ENCODE data around the gene CACNA1D.

CACNA1D gene

DNA sequence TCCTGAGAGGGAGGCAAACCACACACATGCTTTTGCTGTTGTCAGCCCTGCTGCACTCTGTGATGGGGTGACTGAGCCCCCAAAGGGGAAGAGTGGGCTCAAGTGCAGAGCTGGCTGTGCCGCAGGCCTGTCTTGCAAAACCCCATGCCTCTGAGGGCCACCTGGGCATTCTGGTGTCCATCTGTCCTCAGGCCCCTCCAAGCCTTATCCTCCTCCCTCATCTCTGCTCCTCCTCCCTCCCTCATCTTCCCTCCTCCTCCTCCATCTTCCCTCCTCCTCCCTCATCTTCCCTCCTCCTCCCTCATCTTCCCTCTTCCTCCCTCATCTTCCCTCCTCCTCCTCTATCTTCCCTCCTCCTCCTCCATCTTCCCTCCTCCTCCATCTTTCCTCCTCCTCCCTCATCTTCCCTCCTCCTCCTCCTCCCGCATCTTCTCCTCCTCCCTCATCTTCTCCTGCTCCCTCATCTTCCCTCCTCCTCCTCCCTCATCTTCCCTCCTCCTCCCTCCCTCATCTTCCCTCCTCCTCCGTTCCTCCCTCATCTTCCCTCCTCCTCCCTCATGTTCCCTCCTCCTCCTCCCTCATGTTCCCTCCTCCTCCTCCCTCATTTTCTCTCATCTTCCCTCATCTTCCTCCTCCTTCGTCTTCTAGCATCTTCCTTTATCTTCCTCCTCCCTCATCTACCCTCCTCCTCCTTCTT, 311.2 kb downstream of the CACNA1D start:
- Histone ChIP-seq H3K4me3 (ENCODE audit: insufficient read depth, low read depth, low read length) (no peak overlapping the region), H3K4me1 (ENCODE audit: control insufficient read depth, insufficient read depth, low read length) (peaks cover 4% of the 10 kb centered on the region), H3K36me3 (ENCODE audit: control insufficient read depth, insufficient read depth, low read length) (no peaks in the 10 kb centered on the region), H3K27me3 (ENCODE audit: control insufficient read depth, insufficient read depth, low read length, poor library complexity, severe bottlenecking) (no peaks in the 10 kb centered on the region), H3K9me3 (ENCODE audit: control insufficient read depth, low read length) (no peaks in the 10 kb centered on the region), H3K27ac (ENCODE audit: insufficient read depth, low read depth, low read length, poor library complexity, severe bottlenecking) (no peak overlapping the region)
- WGBS, 2 experiments: 90% methylated on average over 4 of the region's 4 CpGs

DNA sequence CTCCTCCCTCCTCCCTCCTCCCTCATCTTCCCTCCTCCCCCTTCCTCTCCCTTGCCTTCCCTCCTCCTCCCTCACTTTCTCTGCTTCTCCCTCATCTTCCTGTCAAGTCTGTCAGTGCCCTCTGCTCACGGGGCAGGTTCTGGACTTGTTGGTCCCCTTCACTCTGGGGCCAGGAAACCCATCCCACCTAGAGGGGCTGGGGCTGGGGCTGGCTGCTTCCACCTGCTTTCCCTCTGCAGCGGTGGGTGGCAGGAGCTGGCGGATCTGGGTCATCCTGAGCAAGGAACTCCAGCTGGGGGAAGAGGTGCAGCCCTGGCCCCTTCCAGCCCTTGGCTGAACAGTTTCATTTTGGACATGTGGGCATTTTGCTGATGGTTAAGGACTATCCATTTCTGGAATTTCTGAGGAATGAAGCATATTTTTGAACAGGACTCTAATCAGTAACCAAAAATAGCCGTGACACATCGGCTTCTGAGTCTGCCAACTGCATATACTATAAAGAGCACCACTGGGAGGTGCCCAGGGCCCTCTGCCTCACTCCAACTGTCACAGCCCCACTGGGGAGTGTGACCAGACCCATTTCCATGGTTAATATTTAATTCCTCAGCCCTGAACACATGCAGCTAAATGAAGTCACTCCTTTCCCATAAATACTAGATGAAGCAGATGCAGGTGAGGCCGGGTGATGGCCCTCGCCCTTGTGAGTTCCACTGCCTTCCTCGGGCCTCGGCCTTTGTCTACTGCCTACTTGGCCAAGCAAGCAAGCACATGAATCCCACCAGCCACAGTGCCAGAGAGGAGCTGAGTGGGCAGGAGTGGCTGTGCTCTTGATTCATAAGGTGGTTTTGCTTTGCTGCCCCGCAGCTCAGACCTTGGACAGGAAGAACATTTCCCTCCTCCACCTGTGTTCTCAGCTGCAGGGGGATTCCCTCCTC, 312.0 kb downstream of the CACNA1D start:
- H3K36me3 ChIP-seq (ENCODE audit: control insufficient read depth, insufficient read depth, low read length): no peaks in the 10 kb centered on the region
- H3K27me3 ChIP-seq (ENCODE audit: control insufficient read depth, insufficient read depth, low read length, poor library complexity, severe bottlenecking): no peaks in the 10 kb centered on the region
- peaks cover 4% of the 10 kb centered on the region for H3K4me1 ChIP-seq (ENCODE audit: control insufficient read depth, insufficient read depth, low read length)
- 89 to 91% methylated on average over 10 of the region's 10 CpGs for WGBS, 2 experiments
- H3K9me3 ChIP-seq (ENCODE audit: control insufficient read depth, low read length): no peaks in the 10 kb centered on the region
- H3K27ac ChIP-seq (ENCODE audit: insufficient read depth, low read depth, low read length, poor library complexity, severe bottlenecking): no peak overlapping the region
- no peak overlapping the region for H3K4me3 ChIP-seq (ENCODE audit: insufficient read depth, low read depth, low read length)

DNA sequence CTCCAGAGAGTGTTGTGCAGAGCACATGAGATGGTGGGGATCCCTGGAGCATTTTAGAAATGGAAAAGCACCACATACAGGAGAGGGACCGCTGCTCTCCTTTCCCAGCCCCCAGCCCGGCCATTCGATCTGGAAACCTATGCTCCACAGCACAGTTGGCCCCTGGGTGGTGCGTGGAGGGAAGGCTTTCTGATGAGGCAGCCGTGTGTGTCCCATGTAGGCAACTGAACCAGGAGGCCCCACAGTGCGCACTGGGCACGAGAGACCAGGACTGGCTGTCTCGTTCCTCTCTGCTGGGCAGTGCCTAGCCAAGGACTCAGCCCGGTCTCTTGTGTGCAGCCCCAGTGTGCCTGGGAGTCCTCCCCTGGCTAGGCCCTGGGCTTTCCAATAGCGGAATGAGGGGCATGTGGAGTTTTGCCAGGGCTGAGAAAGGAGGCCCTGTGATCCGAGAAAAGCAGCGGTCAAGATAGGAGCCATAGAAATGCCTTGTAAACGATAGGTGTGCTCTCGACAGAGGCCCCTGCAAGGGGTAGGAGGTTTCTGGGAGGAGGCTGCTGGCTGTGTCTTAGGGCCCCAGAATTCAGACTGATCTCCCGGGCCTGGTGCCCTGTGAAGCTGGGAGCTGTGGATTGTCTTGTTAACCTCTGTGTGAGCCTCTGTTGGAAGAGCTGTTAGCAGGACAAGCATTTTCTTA, 312.9 kb downstream of the CACNA1D start:
- no peaks in the 10 kb centered on the region for H3K27me3 ChIP-seq (ENCODE audit: control insufficient read depth, insufficient read depth, low read length, poor library complexity, severe bottlenecking)
- peaks cover 4% of the 10 kb centered on the region for H3K4me1 ChIP-seq (ENCODE audit: control insufficient read depth, insufficient read depth, low read length)
- H3K9me3 ChIP-seq (ENCODE audit: control insufficient read depth, low read length): no peaks in the 10 kb centered on the region
- H3K36me3 ChIP-seq (ENCODE audit: control insufficient read depth, insufficient read depth, low read length): no peaks in the 10 kb centered on the region
- WGBS, 2 experiments: 91 to 93% methylated on average over 15 of the region's 15 CpGs
- H3K4me3 ChIP-seq (ENCODE audit: insufficient read depth, low read depth, low read length): no peak overlapping the region
- H3K27ac ChIP-seq (ENCODE audit: insufficient read depth, low read depth, low read length, poor library complexity, severe bottlenecking): no peak overlapping the region

GRCh38 chr3:53808496-53808895, 314.1 kb downstream of the CACNA1D start:
- no peak overlapping the region for H3K4me3 ChIP-seq (ENCODE audit: insufficient read depth, low read depth, low read length)
- H3K9me3 ChIP-seq (ENCODE audit: control insufficient read depth, low read length): no peaks in the 10 kb centered on the region
- no peaks in the 10 kb centered on the region for H3K36me3 ChIP-seq (ENCODE audit: control insufficient read depth, insufficient read depth, low read length)
- no peaks in the 10 kb centered on the region for H3K27me3 ChIP-seq (ENCODE audit: control insufficient read depth, insufficient read depth, low read length, poor library complexity, severe bottlenecking)
- WGBS, 2 experiments: 94 to 97% methylated on average over 13 of the region's 13 CpGs
- H3K4me1 ChIP-seq (ENCODE audit: control insufficient read depth, insufficient read depth, low read length): peaks cover 4% of the 10 kb centered on the region
- H3K27ac ChIP-seq (ENCODE audit: insufficient read depth, low read depth, low read length, poor library complexity, severe bottlenecking): no peak overlapping the region

GRCh38 chr3:53809267-53809666, 314.9 kb downstream of the CACNA1D start:
- WGBS, 2 experiments: 93 to 94% methylated on average over 12 of the region's 12 CpGs
- H3K27ac ChIP-seq (ENCODE audit: insufficient read depth, low read depth, low read length, poor library complexity, severe bottlenecking): no peak overlapping the region
- H3K9me3 ChIP-seq (ENCODE audit: control insufficient read depth, low read length): no peaks in the 10 kb centered on the region
- H3K4me3 ChIP-seq (ENCODE audit: insufficient read depth, low read depth, low read length): no peak overlapping the region
- H3K36me3 ChIP-seq (ENCODE audit: control insufficient read depth, insufficient read depth, low read length): no peaks in the 10 kb centered on the region
- H3K4me1 ChIP-seq (ENCODE audit: control insufficient read depth, insufficient read depth, low read length): peaks cover 1% of the 10 kb centered on the region
- H3K27me3 ChIP-seq (ENCODE audit: control insufficient read depth, insufficient read depth, low read length, poor library complexity, severe bottlenecking): no peaks in the 10 kb centered on the region

- WGBS, 2 experiments: 92 to 94% methylated on average over 28 of the region's 28 CpGs
- H3K27me3 ChIP-seq (ENCODE audit: control insufficient read depth, insufficient read depth, low read length, poor library complexity, severe bottlenecking): no peaks in the 10 kb centered on the region
- no peaks in the 10 kb centered on the region for H3K4me1 ChIP-seq (ENCODE audit: control insufficient read depth, insufficient read depth, low read length)
- H3K27ac ChIP-seq (ENCODE audit: insufficient read depth, low read depth, low read length, poor library complexity, severe bottlenecking): no peak overlapping the region
- H3K9me3 ChIP-seq (ENCODE audit: control insufficient read depth, low read length): no peaks in the 10 kb centered on the region
- no peaks in the 10 kb centered on the region for H3K36me3 ChIP-seq (ENCODE audit: control insufficient read depth, insufficient read depth, low read length)
- H3K4me3 ChIP-seq (ENCODE audit: insufficient read depth, low read depth, low read length): no peak overlapping the region
Measured at GRCh38 chr3:53809764-53810400, 315.5 kb downstream of the CACNA1D start.

DNA sequence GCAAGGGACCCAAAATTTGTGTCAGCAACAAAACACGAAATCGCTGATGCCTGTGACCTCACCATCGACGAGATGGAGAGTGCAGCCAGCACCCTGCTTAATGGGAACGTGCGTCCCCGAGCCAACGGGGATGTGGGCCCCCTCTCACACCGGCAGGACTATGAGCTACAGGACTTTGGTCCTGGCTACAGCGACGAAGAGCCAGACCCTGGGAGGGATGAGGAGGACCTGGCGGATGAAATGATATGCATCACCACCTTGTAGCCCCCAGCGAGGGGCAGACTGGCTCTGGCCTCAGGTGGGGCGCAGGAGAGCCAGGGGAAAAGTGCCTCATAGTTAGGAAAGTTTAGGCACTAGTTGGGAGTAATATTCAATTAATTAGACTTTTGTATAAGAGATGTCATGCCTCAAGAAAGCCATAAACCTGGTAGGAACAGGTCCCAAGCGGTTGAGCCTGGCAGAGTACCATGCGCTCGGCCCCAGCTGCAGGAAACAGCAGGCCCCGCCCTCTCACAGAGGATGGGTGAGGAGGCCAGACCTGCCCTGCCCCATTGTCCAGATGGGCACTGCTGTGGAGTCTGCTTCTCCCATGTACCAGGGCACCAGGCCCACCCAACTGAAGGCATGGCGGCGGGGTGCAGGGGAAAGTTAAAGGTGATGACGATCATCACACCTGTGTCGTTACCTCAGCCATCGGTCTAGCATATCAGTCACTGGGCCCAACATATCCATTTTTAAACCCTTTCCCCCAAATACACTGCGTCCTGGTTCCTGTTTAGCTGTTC, 316.9 kb downstream of the CACNA1D start:
- Histone ChIP-seq H3K27ac (ENCODE audit: insufficient read depth, low read depth, low read length, poor library complexity, severe bottlenecking) (no peak overlapping the region), H3K4me3 (ENCODE audit: insufficient read depth, low read depth, low read length) (no peak overlapping the region), H3K9me3 (ENCODE audit: control insufficient read depth, low read length) (no peaks in the 10 kb centered on the region), H3K36me3 (ENCODE audit: control insufficient read depth, insufficient read depth, low read length) (no peaks in the 10 kb centered on the region), H3K27me3 (ENCODE audit: control insufficient read depth, insufficient read depth, low read length, poor library complexity, severe bottlenecking) (no peaks in the 10 kb centered on the region), H3K4me1 (ENCODE audit: control insufficient read depth, insufficient read depth, low read length) (no peaks in the 10 kb centered on the region)
- WGBS, 2 experiments: 94 to 96% methylated on average over 24 of the region's 24 CpGs

- Histone ChIP-seq H3K27me3 (ENCODE audit: control insufficient read depth, insufficient read depth, low read length, poor library complexity, severe bottlenecking) (no peaks in the 10 kb centered on the region), H3K9me3 (ENCODE audit: control insufficient read depth, low read length) (no peaks in the 10 kb centered on the region), H3K4me3 (ENCODE audit: insufficient read depth, low read depth, low read length) (no peak overlapping the region), H3K36me3 (ENCODE audit: control insufficient read depth, insufficient read depth, low read length) (no peaks in the 10 kb centered on the region), H3K4me1 (ENCODE audit: control insufficient read depth, insufficient read depth, low read length) (no peaks in the 10 kb centered on the region), H3K27ac (ENCODE audit: insufficient read depth, low read depth, low read length, poor library complexity, severe bottlenecking) (no peak overlapping the region)
- 78 to 85% methylated on average over 4 of the region's 4 CpGs for WGBS, 2 experiments
Measured at GRCh38 chr3:53812434-53812833, 318.0 kb downstream of the CACNA1D start.

- no peaks in the 10 kb centered on the region for H3K4me1 ChIP-seq (ENCODE audit: control insufficient read depth, insufficient read depth, low read length)
- H3K36me3 ChIP-seq (ENCODE audit: control insufficient read depth, insufficient read depth, low read length): no peaks in the 10 kb centered on the region
- no peak overlapping the region for H3K27ac ChIP-seq (ENCODE audit: insufficient read depth, low read depth, low read length, poor library complexity, severe bottlenecking)
- H3K27me3 ChIP-seq (ENCODE audit: control insufficient read depth, insufficient read depth, low read length, poor library complexity, severe bottlenecking): no peaks in the 10 kb centered on the region
- WGBS, 2 experiments: 93% methylated on average over 5 of the region's 5 CpGs
- no peak overlapping the region for H3K4me3 ChIP-seq (ENCODE audit: insufficient read depth, low read depth, low read length)
- no peaks in the 10 kb centered on the region for H3K9me3 ChIP-seq (ENCODE audit: control insufficient read depth, low read length)
Measured at GRCh38 chr3:53813229-53813628, 318.8 kb downstream of the CACNA1D start.
